HUES64 (cell line): ENCODE results near the gene FBXL20.

Source experiments
- H3K27ac ChIP-seq: 2 replicates; pipeline ENCODE4 v1.7.0; 2013; ENCODE audit warnings: low read depth, low read length, inconsistent platforms
- H3K27me3 ChIP-seq: 2 replicates; pipeline ENCODE4 v1.6.1; 2013; ENCODE audit warnings: mild to moderate bottlenecking, low read length; ENCODE audit not compliant: insufficient read depth
- H3K36me3 ChIP-seq: 2 replicates; pipeline ENCODE4 v1.6.1; 2013; ENCODE audit warnings: mild to moderate bottlenecking, low read length; ENCODE audit not compliant: insufficient read depth
- H3K4me1 ChIP-seq: 2 replicates; pipeline ENCODE4 v1.6.1; 2013; ENCODE audit warnings: mild to moderate bottlenecking, low read length, moderate library complexity; ENCODE audit not compliant: insufficient read depth
- H3K4me3 ChIP-seq: 2 replicates; pipeline ENCODE4 v1.5.1; 2013; ENCODE audit warnings: mild to moderate bottlenecking, low read length, moderate library complexity
- H3K9ac ChIP-seq: 2 replicates; pipeline ENCODE4 v1.6.1; 2013; ENCODE audit warnings: mild to moderate bottlenecking, low read depth, low read length
- H3K9me3 ChIP-seq: 2 replicates; pipeline ENCODE4 v1.6.1; 2013; ENCODE audit warnings: low read depth, low read length; ENCODE audit not compliant: insufficient read depth
- WGBS: fragments of 150-250, 120-280 bp; methylation state at CpG from one replicate; pipeline ENCODE4 v1.1.7; 2013; ENCODE audit warnings: missing lambda C conversion rate; 5-methylcytosine and 5-hydroxymethylcytosine counted together

The FBXL20 gene

DNA sequence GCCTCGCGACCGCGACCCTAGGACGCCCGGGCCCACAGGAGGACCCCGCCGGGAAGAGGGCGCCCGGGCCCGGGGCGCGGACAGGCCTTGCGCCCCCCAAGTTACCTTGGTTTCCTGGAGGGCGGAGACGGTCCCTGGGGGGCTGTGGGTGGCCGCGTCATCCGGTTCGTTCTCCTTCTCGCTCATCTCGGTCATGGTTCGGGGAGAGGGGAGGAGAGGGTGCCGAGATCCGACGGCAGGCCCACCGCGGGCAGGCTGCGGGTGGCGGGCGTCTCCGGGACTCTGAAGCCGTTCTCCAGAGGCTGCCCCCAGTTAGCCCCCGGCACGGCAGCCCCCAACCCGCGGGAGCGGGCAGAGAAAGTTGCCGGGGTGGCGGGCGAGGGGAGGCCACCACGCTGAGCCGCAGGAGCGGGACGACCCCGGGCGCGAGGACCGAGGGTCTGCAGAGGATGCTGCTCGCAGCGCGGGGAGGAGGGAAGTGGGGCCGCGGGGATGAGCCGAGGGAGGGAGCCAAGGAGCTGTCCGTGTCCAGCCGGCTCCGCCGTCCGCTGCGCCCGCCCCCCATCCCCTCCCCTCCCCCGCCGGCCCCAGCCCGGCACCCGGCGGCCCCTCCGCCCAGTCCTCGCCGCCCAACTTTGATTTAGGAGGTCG is 176.0 kb downstream of the FBXL20 start, which contains the start of gene STAC2:
Gene STAC2, minus strand, starts transcription at position 638 of the 651 bp plus-strand sequence. Its CDS starts 443 bp downstream, at position 195.
- 1% methylated on average over 62 of the region's 71 CpGs for WGBS
- Histone ChIP-seq H3K27me3 (peaks cover 57% of the 10 kb centered on the region), H3K9me3 (no peaks in the 10 kb centered on the region), H3K4me1 (peaks cover 6% of the 10 kb centered on the region), H3K36me3 (no peaks in the 10 kb centered on the region), H3K9ac (no peak within 1 kb of the TSS), H3K4me3 (peak within 1 kb of the TSS; percentile 47), H3K27ac (no peak within 1 kb of the TSS)

DNA sequence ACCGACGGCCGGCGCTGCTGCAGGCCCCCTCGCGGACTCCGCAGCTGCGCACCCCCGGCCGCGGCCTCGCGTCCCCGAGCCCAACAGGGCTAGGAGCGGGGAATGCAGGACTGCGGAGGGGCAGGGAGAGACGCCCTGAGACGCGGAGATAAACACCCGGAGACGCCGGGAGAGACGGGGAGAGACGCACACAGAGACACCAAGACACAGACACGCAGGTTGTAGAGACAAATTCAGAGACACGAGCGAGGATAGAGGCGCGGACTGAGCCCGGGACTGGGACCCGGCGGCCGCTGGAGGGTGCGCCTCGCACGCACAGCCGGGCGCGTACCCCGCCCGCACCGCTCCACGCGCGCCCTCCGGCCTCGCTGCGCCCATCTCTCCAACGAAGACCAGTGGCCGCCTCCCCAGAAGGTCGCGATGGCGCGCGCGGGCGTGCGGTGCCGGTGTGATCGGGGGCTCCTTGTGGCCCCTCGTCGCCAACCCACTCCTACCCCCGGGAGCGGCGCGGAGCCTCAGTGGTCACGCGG is 176.6 kb downstream of the FBXL20 start:
- Histone ChIP-seq H3K36me3 (no peaks in the 10 kb centered on the region), H3K4me3 (peak overlapping the region; percentile 47), H3K27me3 (peaks cover 58% of the 10 kb centered on the region), H3K9me3 (no peaks in the 10 kb centered on the region), H3K27ac (no peak overlapping the region), H3K4me1 (peaks cover 6% of the 10 kb centered on the region), H3K9ac (no peak overlapping the region)
- 2% methylated on average over 68 of the region's 68 CpGs for WGBS

DNA sequence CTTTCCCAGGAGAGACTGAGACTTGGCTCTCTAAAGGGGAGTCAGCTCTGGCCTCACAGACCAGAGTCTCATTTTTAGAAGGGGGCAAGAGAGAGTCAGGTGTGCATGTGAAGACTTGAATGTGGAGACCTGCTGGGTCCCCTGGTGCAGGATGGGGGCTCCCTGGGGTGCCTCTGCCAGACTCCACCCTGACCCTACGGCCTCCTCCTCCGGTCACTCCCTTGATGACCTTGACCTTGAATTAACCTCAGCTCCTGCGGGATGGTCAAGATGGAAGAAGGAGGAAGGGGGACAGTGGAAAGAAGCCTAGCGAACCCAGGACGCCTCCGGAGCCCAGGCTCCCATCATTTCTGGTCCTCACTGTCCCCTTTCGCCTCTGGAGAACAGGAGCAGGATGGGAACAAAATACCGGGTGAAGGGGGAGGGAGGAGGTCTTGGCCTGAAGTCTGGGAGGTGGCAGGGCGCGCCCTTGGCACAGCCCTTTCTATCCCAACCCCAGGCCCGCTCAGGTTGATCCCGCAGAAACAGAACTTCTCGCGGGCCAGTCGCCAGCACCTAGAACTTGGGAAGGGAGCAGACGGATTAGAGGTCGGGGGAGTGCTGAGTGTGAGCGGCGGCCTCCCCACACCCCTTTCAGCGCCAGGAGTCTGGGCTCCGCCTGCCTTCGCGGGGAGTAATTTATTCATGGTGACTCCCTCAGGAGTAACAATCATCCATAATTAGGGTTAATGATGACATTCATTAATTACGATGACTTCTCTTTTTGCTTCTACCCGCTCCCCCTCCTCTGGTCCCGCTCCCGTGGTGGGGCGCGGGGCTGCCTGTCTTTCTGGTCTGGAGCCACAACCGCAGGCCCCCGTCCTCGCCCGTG is 177.3 kb downstream of the FBXL20 start:
- WGBS, result 19% methylated on average over 28 of the region's 33 CpGs
- Histone ChIP-seq H3K27me3 (peaks cover 65% of the 10 kb centered on the region), H3K9ac (no peak overlapping the region), H3K36me3 (no peaks in the 10 kb centered on the region), H3K27ac (no peak overlapping the region), H3K9me3 (no peaks in the 10 kb centered on the region), H3K4me3 (peak overlapping the region; percentile 47), H3K4me1 (peaks cover 3% of the 10 kb centered on the region)

DNA sequence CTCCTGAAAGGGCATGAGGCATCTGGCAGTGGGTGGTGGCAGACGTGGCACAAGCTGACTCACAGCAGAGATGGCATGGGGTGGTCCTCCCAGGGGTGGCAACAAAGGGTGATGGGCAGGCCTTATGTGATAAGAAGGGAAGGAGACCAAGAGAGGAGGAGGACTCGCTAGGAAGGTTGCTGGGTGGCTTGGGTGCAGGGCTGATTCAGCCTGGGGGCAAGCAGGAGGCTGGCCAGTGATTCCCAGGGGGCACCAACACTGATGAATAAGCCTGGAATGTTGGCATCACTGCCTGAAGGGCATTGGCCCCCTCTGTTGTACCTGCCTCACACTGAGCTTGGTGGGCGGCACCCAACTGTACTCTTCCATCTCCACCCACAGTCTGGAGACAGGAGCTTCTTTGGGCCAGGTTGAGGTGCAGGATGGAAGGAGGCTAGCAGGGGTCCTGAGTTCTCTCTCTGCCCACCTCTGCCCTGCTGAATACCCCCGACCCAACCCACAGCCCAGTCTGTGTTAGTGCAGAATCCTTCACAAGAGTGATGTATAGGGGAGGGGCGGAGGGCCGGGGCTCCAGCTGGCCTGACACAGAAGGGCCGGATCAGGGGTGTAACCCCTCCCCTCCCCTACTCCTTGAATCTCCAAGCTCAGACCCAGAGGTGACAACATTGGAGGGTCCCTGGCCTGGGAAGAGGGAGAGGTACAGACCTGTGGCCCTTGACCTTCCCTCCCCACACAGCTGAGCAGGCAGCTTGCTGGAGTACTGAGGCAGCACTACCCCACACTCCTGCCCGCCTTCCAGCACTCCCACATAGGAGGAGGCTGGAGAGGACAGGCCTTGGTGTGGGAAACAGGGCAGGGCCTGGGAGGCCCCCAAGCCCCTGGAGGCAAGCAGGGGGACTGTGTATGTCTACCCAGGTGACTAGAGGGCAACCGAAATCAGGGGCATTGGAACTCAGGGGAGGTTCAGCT is 178.3 kb downstream of the FBXL20 start:
- H3K27ac ChIP-seq, result no peak overlapping the region
- no peak overlapping the region for H3K9ac ChIP-seq
- H3K9me3 ChIP-seq, result no peaks in the 10 kb centered on the region
- H3K27me3 ChIP-seq, result peaks cover 75% of the 10 kb centered on the region
- 86% methylated on average over 4 of the region's 9 CpGs for WGBS
- H3K36me3 ChIP-seq, result no peaks in the 10 kb centered on the region
- H3K4me1 ChIP-seq, result peaks cover 3% of the 10 kb centered on the region
- no peak overlapping the region for H3K4me3 ChIP-seq

DNA sequence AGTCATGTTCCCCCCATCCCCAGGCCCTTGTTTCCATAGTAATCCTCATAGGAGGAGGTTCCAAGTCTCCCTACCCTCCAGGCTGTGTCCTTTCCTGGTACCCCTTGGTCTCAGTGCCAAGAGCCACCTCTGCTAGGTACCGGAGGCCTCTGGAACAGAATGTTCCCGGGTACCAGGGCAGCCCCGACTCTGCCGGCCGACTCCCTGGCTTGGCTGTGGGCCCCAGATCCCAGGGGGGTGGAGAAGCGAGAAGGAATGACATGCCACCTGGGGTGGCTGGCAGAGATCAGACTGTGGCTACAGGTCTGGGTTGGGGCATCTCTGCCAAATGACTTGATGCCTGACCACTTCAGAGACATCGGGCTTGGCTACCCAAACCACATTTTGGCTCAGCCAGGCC is 179.3 kb downstream of the FBXL20 start:
- Histone ChIP-seq H3K36me3 (no peaks in the 10 kb centered on the region), H3K9ac (no peak overlapping the region), H3K4me3 (no peak overlapping the region), H3K4me1 (peaks cover 3% of the 10 kb centered on the region), H3K27ac (no peak overlapping the region), H3K27me3 (peaks cover 79% of the 10 kb centered on the region), H3K9me3 (no peaks in the 10 kb centered on the region)
- WGBS, result 91% methylated on average over 7 of the region's 7 CpGs

DNA sequence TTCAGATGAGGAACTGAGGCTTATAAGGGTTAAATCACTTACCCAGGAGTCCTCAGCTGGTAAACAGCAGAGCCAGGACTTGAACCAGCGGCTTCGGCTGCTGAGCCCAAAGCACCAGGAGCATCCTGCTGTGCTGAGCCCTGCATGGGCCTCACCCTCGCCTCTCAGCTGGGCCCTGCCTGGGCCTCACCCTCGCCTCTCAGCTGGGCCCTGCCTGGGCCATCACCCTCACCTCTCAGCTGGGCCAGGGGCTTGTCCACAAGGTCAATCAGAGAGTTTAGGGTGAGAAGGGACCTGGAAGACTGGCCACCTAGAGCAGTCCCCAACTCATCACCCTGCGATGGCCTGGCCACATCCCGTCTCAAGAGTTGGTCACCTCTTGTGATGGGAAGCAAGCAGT is 179.9 kb downstream of the FBXL20 start:
- Histone ChIP-seq H3K4me3 (no peak overlapping the region), H3K36me3 (no peaks in the 10 kb centered on the region), H3K27me3 (peaks cover 79% of the 10 kb centered on the region), H3K9me3 (no peaks in the 10 kb centered on the region), H3K27ac (no peak overlapping the region), H3K9ac (no peak overlapping the region), H3K4me1 (peaks cover 3% of the 10 kb centered on the region)
- WGBS, result 92% methylated on average over 6 of the region's 6 CpGs

DNA sequence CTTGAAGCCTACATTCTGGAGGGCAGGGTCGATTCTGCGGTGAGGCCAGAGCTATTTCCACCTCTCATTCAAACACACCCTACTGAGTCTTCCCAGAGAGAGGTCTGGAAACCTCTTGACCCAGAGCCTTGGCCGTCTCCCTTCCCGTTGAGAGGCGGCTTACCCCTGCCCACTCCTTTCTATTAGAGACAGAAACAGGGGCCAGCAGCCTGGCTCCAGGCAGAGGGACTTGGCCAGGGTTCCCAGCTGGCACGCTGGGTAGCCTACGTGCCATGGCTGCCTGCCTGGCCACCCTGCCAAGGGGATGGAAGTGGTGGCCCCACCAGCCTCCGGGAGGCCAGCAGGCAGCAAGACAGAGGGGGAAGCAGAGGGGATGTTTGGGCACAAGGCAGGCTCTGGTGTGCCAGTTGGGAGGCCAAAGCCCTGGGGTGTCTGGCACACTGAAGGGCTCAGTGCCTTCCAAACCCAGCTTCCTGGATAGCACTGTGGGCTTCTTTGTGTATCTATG is 181.7 kb downstream of the FBXL20 start:
- Histone ChIP-seq H3K9me3 (no peaks in the 10 kb centered on the region), H3K4me1 (no peaks in the 10 kb centered on the region), H3K36me3 (no peaks in the 10 kb centered on the region), H3K27ac (no peak overlapping the region), H3K4me3 (no peak overlapping the region), H3K27me3 (peaks cover 63% of the 10 kb centered on the region), H3K9ac (no peak overlapping the region)
- WGBS, result 85% methylated on average over 8 of the region's 8 CpGs

DNA sequence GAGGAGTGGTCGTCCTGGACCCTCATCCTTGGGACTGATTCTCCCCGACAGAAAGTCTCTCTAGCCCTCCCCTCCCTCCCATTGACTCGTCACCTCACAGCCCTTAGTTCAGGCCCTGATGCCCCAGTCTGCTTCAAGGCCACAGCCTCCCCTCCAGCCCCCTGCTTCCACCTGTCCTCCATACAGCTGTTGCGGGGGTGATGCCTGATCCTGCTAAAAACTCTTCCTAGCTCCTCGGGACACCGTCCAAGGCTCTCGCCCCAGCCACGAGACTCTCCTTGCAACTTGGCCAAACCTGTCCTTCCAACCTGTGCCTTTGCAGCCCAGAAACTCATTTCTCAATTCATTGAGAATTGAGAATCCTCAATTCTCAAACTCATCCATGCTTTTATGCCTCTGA is 182.5 kb downstream of the FBXL20 start:
- Histone ChIP-seq H3K9me3 (no peaks in the 10 kb centered on the region), H3K4me1 (no peaks in the 10 kb centered on the region), H3K27me3 (peaks cover 55% of the 10 kb centered on the region), H3K4me3 (no peak overlapping the region), H3K27ac (no peak overlapping the region), H3K36me3 (no peaks in the 10 kb centered on the region), H3K9ac (no peak overlapping the region)
- 81% methylated on average over 7 of the region's 8 CpGs for WGBS

DNA sequence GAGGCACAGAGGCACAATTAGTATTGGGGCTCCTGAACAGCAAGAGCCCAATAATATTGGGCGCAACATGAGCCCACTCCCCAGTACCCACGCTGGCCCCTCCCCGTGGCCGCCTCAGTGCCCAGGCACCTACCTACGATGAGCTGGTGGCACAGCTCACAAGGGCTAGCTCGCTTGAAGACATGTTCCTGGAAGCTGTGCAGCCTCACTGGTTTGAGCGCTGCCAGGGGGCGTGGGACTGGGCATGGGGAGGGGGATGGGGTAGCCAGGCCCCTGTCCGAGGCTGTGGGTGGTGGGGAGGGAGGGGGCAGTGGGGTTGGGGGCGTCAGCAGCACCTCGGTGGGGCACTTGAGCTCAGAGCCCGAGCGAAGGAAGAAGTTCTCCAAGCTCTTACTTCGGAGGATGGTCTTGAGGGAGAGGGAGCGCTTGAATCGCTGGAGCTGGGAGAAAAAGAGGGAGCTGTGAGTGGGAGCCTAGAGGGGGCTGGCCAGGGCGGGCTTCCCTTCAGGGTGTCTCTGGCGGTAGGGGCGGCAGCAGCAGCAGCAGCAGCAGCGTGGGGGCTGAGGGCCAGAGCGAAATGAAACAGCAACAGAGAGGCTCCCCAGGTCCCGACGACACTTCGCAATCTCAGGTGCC is 183.6 kb downstream of the FBXL20 start:
- Histone ChIP-seq H3K36me3 (no peaks in the 10 kb centered on the region), H3K27ac (no peak overlapping the region), H3K4me3 (peak overlapping the region; percentile 45), H3K4me1 (no peaks in the 10 kb centered on the region), H3K9ac (no peak overlapping the region), H3K9me3 (no peaks in the 10 kb centered on the region), H3K27me3 (peaks cover 44% of the 10 kb centered on the region)
- WGBS, result 32% methylated on average over 24 of the region's 24 CpGs

DNA sequence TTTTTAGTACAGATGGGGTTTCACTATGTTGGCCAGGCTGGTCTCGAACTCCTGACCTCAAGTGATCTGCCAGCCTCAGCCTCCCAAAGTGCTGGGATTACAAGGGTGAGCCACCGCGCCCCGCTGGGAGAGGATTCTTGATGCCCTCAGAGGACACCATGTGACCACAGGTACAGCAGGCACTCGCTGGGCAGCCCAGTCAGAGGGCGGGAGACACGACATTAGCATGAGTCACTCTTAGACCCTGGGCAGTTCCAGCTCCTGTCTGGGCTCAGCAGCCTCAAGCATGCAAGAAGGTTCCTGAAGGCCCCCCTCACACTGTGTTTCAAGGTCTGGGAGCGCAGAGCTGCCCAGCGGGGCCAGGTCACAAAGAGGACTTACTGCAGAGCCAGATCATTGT is 187.6 kb downstream of the FBXL20 start:
- Histone ChIP-seq H3K27me3 (peaks cover 38% of the 10 kb centered on the region), H3K4me3 (no peak overlapping the region)
- WGBS, result 67% methylated on average over 9 of the region's 9 CpGs

More for the DNA sequence above, 187.6 kb downstream of the FBXL20 start:
- no peak overlapping the region for H3K9ac ChIP-seq
- H3K9me3 ChIP-seq, result no peaks in the 10 kb centered on the region
- H3K27ac ChIP-seq, result no peak overlapping the region
- no peaks in the 10 kb centered on the region for H3K36me3 ChIP-seq
- peaks cover 6% of the 10 kb centered on the region; the same call in 1 of the 2 replicates for H3K4me1 ChIP-seq
